ENCODE results near the gene BRDT.
A peak's percentile ranks its signal among the peaks of the same experiment; 100 is the strongest.
"Not testable (repeated sequence)": the region's sequence is repeated elsewhere in the genome, so short reads cannot be mapped to it uniquely, and the experiment has no call there.

The BRDT gene

DNA sequence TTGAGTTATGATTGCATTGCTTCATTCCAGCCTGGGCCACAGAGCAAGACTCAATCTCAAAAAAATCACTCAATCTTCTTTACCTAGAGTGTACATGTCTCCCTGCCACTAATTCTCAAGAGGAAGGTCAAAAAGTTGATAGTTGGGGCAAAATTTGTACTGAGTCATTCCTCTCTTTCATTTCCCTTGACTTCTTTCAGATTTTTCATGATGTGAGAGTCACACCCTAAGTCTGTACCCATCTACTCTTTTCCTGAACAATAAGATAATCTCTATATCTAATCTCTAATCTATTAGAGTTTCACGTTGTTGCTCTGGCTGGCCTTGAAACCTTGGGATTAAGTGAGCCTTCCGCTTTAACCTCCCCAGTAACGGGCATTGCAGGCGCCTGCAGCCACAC lies 1.1 kb upstream of the BRDT start:
- no peak for DNase-seq (ENCODE audit: insufficient read length, low spot score)
- FAIRE-seq, result no peak
- TF ChIP-seq POLR2A (IDR thresholded peaks at IDR 0.05; ENCODE audit: low read depth, low read length), result no peak

DNA sequence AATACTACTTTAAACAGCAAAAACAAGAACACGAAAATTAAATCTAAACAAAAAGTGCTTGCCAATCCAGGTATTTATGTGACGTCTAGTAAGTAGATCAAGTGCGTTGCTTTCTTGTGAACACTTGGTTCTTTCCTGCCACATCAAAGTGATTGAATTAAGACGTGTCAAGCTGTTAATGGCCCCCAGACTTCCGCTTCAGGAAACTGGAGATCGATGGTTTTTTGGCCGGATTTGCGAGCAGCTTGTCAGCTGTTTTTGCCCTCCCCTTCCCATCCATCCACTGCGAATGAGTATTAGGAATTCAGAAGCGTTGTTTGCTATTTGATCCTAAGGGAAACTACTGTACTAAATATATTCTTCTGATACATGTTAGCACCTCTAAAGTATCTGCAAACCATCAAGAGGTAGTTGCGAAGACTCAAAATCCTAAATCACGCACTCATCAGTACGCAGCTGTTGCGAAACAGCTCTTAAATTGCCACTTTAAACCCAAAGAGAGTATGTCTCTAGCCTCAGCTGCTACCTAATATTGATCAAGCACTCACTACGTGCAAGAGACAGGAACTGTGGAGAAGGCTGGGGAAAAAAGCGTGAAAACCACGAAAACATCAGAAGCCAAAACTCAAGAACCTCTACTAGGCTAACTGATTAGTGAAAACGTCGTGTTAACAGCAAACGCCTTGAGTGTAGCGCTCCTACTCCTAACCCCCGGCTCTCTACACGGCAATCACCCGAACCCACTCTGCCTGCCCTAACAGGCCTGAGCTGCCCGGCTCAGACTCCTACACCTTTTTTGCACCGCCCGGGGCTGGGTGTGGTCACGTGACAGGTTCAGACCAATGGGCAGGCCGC lies 473 bp upstream of the BRDT start:
- no peak for TF ChIP-seq POLR2A (IDR thresholded peaks at IDR 0.05; ENCODE audit: low read depth, low read length)
- FAIRE-seq (no peak), DNase-seq (ENCODE audit: insufficient read length, low spot score) (no peak)

DNA sequence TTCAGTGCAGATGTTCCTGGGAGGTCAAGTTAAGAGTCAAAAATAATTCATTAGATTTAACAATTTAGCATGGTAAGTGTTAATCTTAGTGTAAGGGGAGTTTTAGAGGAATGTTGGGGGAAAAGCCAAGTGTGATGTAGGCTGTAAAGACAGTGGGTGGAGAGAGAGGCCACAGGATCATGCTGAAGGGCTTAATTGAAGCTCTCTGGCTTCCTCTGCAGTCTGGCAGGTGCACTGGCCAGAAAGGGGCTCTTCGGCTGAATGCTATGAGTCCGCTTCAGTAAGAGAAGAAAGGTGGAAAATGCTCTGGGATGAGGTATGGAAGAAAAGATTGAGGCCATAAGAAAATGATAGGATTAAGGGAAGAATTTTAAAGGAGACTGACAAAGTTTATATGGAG lies 3.0 kb downstream of the BRDT start:
- TF ChIP-seq POLR2A (IDR thresholded peaks at IDR 0.05; ENCODE audit: low read depth, low read length), result no peak
- no peak for DNase-seq (ENCODE audit: insufficient read length, low spot score)
- FAIRE-seq, result no peak

DNA sequence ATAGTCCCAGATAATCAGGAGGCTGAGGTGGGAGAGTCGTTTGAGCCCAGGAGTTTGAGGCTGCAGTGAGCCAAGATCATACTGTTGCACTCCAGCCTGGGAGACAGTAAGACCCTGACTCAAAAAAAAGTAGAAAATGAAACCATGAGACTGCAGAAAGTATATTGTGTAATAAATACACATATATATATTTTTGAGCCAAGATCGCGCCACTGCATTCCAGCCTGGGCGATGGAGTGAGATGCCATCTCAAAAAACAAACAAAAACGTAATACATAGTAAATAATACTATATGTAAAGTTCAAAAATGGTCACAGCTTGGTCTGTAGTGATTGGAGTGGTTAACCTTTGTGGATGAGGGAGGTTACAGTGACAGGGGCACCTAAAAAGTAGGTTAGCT lies 9.7 kb downstream of the BRDT start:
- TF ChIP-seq POLR2A (IDR thresholded peaks at IDR 0.05; ENCODE audit: low read depth, low read length), result no peak
- DNase-seq (ENCODE audit: insufficient read length, low spot score) (no peak), FAIRE-seq (no peak)

DNA sequence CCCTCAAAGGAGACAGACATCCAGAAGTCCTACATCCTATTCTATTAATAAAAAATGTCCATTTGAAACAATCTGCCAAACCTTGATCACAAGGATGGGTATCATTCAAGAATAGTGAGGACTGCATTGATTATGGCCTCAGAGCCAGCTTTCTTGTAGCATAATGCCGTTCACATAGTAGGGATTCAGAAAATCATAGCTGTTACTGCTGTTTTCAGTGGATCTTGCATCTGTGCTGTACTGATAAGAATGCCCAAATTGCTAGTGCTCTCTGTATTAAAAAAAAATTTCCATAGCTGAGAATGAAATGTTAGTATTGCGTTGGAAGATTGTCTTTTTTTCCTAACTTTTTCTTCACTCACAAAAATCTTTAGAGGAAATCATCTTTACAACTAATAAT lies 19.1 kb downstream of the BRDT start:
- DNase-seq (ENCODE audit: insufficient read length, low spot score) (no peak), FAIRE-seq (no peak)
- no peak for TF ChIP-seq POLR2A (IDR thresholded peaks at IDR 0.05; ENCODE audit: low read depth, low read length)

DNA sequence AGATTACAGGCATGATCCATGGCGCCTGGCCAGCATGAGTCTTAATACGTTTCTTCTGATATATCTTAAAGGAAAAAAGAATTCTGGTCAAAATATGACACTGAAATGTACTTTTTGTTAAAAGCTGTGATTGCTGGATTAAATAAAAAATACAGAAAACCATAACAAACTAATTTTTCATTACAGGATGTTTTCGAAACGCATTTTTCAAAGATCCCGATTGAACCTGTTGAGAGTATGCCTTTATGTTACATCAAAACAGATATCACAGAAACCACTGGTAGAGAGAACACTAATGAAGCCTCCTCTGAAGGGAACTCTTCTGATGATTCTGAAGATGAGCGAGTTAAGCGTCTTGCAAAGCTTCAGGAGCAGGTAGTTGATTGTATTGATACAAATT lies 30.2 kb downstream of the BRDT start:
- DNase-seq (ENCODE audit: insufficient read length, low spot score) (no peak), FAIRE-seq (no peak)
- no peak for TF ChIP-seq POLR2A (IDR thresholded peaks at IDR 0.05; ENCODE audit: low read depth, low read length)

DNA sequence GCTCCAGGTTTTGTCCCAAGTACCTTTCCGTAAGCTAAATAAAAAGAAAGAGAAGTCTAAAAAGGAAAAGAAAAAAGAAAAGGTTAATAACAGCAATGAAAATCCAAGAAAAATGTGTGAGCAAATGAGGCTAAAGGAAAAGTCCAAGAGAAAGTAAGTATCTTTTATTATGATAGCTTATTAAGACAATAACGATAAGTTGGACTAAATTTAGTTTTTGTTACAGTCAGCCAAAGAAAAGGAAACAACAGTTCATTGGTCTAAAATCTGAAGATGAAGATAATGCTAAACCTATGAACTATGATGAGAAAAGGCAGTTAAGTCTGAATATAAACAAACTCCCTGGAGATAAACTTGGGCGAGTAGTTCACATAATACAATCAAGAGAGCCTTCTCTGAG lies 31.5 kb downstream of the BRDT start:
- DNase-seq (ENCODE audit: insufficient read length, low spot score) (no peak), FAIRE-seq (no peak)
- TF ChIP-seq POLR2A (IDR thresholded peaks at IDR 0.05; ENCODE audit: low read depth, low read length), result no peak

DNA sequence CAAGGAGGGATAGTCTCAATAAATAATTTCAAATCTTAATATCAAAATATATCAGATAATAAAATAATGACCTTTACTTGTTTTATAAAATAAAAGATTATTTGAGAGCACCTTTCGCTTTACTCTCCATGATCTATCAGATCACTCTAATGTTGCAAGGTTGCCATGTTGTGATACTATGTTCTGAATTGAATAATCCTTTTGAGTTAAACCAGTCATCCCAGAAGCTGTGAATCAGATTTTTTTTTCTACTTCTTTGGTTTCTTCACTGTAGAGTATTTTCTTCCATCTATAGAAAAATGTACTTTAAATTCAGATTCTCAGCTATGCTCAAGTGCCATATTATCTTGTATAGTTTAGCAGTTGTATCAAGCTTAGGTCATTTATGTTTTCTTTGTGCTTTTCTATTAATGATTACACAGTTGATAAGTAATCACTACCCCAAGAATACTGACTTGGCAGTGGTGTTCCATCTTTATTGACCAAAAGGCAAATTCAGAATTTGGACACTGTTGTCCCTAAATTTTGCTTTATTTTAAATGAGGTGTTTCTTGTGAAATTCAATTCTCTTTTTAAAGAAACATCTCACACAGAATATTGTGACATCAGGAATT lies 32.9 kb downstream of the BRDT start:
- TF ChIP-seq POLR2A (IDR thresholded peaks at IDR 0.05; ENCODE audit: low read depth, low read length), result no peak
- FAIRE-seq, result no peak
- DNase-seq (ENCODE audit: insufficient read length, low spot score), result no peak

DNA sequence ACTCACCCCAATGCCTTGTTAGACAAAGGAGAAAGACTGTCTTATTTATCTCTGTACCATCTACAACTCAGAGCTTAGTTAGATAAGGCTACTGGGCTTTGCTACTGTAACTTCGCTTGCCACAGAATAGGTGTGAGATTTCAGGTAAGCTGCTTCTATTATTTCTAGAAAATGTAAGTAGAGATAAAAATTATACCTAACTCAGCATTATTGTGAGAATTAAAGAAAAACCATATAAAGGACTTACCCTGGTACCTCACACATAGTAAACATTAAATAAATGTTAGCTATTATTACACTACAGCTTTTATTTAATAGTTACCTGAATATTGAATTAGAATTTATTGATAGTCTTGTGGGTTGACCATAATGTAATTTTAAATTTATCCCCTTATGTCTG lies 44.1 kb downstream of the BRDT start:
- DNase-seq (ENCODE audit: insufficient read length, low spot score) (no peak), FAIRE-seq (no peak)
- no peak for TF ChIP-seq POLR2A (IDR thresholded peaks at IDR 0.05; ENCODE audit: low read depth, low read length)

DNA sequence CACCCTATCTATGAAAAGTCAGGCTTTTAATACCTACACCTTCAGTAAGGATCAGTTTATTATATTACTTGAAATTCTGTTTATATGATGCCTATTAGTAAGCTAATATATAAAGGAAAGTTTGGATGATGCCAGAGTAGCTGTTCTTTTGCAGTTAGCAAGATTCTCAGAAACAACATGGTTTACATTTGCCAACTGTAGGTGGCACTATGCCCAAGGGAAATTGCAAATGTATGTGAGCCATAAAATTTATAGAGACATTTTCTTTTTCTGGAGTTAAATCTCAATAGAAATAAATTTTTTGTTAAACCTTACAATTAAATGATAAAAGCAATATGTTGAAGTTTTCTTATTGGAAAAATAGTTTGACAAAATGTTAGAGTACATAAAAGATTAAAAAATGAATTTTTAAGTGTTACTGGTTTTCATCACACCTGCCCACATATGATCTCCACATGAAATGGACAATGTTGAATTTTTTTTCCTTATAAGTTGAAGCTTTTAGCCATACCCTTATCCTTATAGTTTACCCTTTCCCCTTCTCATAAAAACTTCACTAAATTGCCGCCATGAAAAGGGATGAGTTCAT lies 48.5 kb downstream of the BRDT start:
- DNase-seq (ENCODE audit: insufficient read length, low spot score) (no peak), FAIRE-seq (peak; percentile 20)
- no peak for TF ChIP-seq POLR2A (IDR thresholded peaks at IDR 0.05; ENCODE audit: low read depth, low read length)

DNA sequence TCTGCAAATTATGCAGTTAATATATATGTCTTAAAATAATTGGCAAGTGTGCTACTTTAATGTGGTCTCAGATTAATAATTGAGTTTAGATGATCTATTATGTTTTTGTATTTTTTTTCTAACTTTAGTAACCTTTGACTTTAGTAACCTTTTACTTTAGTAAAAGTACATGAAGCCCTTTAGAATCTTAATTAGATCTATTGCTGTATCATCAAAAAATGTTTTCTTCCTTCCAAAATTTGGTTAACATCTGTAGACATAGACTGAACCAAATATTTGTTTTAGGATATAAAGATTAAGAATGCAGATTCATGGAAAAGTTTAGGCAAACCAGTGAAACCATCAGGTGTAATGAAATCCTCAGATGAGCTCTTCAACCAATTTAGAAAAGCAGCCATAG lies 54.9 kb downstream of the BRDT start:
- DNase-seq (ENCODE audit: insufficient read length, low spot score) (no peak), FAIRE-seq (no peak)
- TF ChIP-seq POLR2A (IDR thresholded peaks at IDR 0.05; ENCODE audit: low read depth, low read length), result no peak

DNA sequence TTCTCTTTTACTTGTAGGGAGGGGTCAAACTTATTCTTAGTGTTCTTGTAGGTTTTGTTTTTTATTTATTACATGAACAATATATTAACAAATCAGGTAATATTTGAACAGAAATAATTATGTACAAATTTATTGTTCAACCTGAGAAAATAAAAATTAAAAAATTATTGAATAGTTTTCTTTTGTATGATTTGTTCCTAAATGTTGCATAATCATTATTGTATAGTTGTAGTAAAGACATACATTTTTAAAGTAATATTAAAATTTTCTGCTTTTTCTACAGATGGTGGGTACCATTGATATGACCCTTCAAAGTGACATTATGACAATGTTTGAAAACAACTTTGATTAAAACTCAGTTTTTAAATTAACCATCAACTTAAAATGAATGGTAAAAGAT lies 64.7 kb downstream of the BRDT start:
- FAIRE-seq (no peak), DNase-seq (ENCODE audit: insufficient read length, low spot score) (no peak)
- TF ChIP-seq POLR2A (IDR thresholded peaks at IDR 0.05; ENCODE audit: low read depth, low read length), result no peak

DNA sequence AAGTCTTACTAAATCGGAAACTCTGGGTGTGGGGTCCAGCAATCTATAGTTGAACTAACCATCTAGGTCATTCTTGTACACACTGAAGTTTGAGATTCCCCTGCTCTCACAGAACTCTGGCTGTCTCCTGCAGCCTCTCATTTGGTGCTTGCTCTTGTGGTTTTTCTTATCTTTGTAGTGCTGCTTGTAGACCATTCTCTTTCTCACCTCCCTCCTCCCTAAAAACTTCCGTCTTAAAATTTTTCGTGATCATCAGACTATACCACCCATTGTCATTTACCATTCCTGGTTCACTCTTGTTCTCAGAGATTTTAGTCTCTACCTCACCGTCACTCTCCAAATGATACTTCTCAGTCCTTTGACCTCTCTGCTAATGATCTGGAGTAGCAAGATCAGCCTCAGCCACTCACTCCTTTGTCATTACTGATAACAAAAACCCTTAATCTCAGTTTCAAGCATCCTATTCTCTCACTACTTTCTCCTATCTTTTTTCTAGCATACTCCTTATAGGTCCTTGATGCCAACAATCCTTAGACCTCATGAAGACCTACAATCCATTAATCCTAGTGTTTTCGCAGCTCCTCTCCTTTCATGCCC lies 67.6 kb downstream of the BRDT start:
- DNase-seq (ENCODE audit: insufficient read length, low spot score) (no peak), FAIRE-seq (no peak)
- TF ChIP-seq POLR2A (IDR thresholded peaks at IDR 0.05; ENCODE audit: low read depth, low read length), result no peak

DNA sequence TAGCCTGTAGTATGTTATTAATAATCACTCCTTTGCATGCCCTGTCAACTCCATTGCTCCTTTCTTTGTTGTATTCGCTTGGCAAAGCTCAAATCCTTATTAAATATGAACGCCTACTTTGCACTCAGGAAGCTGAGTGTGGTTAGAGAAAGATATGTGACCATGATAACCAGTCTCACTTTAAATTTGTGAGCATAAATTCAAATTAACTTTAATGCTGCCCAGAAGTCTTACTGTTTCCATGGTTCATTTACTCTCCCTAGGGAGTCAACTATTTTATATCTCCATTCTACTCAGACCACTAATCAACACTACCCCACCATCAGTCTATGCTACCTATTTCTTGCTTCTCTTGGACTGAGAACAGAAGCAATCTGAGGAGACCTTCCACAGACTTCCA lies 68.5 kb downstream of the BRDT start:
- TF ChIP-seq POLR2A (IDR thresholded peaks at IDR 0.05; ENCODE audit: low read depth, low read length), result no peak
- no peak for FAIRE-seq
- no peak for DNase-seq (ENCODE audit: insufficient read length, low spot score)

DNA sequence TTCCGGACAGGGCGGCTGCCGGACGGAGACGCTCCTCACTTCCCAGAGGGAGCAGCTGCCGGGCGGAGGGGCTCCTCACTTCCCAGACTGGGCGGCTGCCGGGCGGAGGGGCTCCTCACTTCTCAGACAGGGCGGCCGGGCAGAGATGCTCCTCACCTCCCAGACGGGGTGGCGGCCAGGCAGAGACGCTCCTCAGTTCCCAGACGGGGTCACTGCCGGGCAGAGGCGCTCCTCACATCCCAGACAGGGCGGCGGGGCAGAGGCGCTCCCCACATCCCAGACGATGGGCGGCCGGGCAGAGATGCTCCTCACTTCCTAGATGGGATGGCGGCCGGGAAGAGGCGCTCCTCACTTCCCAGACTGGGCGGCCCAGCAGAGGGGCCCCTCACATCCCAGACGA lies 76.8 kb downstream of the BRDT start:
- DNase-seq (ENCODE audit: insufficient read length, low spot score); FAIRE-seq: not testable (repeated sequence)

Data from H54 (cell line).